Tibial nerve (tissue), 3 donors: Measurements from ENCODE around the gene SCN5A.

Experiments used
- CTCF ChIP-seq, 5 experiments: fragments of 200-600 bp in 3 of 5; fragments of 450-650 bp in 2 of 5; sonication (generic) in 3 of 5; IDR thresholded peaks; one replicate each; pipeline ENCODE4 v1.5.1; 2016 to 2019; ENCODE audit warnings: antibody characterized with exemption in 5 of 5, mild to moderate bottlenecking in 3 of 5, moderate library complexity in 2 of 5
- POLR2A ChIP-seq, 2 donors: fragments of 450-650 bp; IDR thresholded peaks; one replicate each; pipeline ENCODE4 v1.6.1; 2017; ENCODE audit warnings: antibody characterized with exemption in 2 of 2, mild to moderate bottlenecking in 2 of 2, moderate library complexity in 2 of 2

GRCh38 chr3:38606561-38606960 is 42.9 kb downstream of the SCN5A start:
- TF ChIP-seq CTCF (IDR thresholded peaks at IDR 0.05) (no peak), POLR2A (IDR thresholded peaks at IDR 0.05) (no peak)
